ENCODE data around the gene ZSCAN26.
"Not testable (repeated sequence)": the region's sequence is repeated elsewhere in the genome, so short reads cannot be mapped to it uniquely, and the experiment has no call there.

The ZSCAN26 gene

GRCh38 chr6:28257042-28257441 lies 9.9 kb upstream of the ZSCAN26 start:
- no peak for ATAC-seq

- peak; percentile 43 to 53 for ATAC-seq
Observed at GRCh38 chr6:28258877-28259777, 7.8 kb upstream of the ZSCAN26 start, which contains the start of gene NKAPL. NKAPL (plus strand) TSS chr6:28259297; CDS start chr6:28259372, 75 bp downstream.

GRCh38 chr6:28263922-28264321 lies 3.0 kb upstream of the ZSCAN26 start:
- ATAC-seq, result no peak

- no peak for ATAC-seq
Observed at GRCh38 chr6:28264834-28265401, 2.0 kb upstream of the ZSCAN26 start.

GRCh38 chr6:28266563-28266961 lies 381 bp upstream of the ZSCAN26 start:
- ATAC-seq, result no peak

- ATAC-seq, result no peak
Observed at GRCh38 chr6:28267695-28268059, 734 bp downstream of the ZSCAN26 start.

GRCh38 chr6:28269492-28269891 lies 2.5 kb downstream of the ZSCAN26 start:
- ATAC-seq, result peak; percentile 67 to 69

GRCh38 chr6:28274888-28275287 lies 7.9 kb downstream of the ZSCAN26 start:
- ATAC-seq, result no peak

- no peak for ATAC-seq
Observed at GRCh38 chr6:28277746-28278145, 10.8 kb downstream of the ZSCAN26 start.

GRCh38 chr6:28280595-28281287 lies 13.8 kb downstream of the ZSCAN26 start:
- ATAC-seq, result no peak

- ATAC-seq, result peak; percentile 84 to 87
Observed at GRCh38 chr6:28281288-28282064, 14.5 kb downstream of the ZSCAN26 start, which contains the start of gene PGBD1. PGBD1 (plus strand) TSS chr6:28281572; CDS start chr6:28283814, 2,242 bp downstream.

- ATAC-seq, result no peak
Observed at GRCh38 chr6:28282926-28283325, 16.0 kb downstream of the ZSCAN26 start.

GRCh38 chr6:28291573-28291972 lies 24.6 kb downstream of the ZSCAN26 start:
- no peak for ATAC-seq

GRCh38 chr6:28295326-28295725 lies 28.4 kb downstream of the ZSCAN26 start:
- ATAC-seq, result no peak

GRCh38 chr6:28296520-28297060 lies 29.6 kb downstream of the ZSCAN26 start:
- ATAC-seq, result no peak

GRCh38 chr6:28303570-28303969 lies 36.6 kb downstream of the ZSCAN26 start:
- peak; percentile 91 to 93 for ATAC-seq

- not testable (repeated sequence) for ATAC-seq
Observed at GRCh38 chr6:28306363-28306762, 39.4 kb downstream of the ZSCAN26 start.

GRCh38 chr6:28311139-28311823 lies 44.3 kb downstream of the ZSCAN26 start:
- no peak for ATAC-seq

GRCh38 chr6:28312939-28313338 lies 46.0 kb downstream of the ZSCAN26 start:
- ATAC-seq, result no peak

GRCh38 chr6:28315628-28316027 lies 48.7 kb downstream of the ZSCAN26 start:
- ATAC-seq, result no peak

GRCh38 chr6:28317866-28318265 lies 50.9 kb downstream of the ZSCAN26 start:
- ATAC-seq, result not testable (repeated sequence)

- no peak for ATAC-seq
Observed at GRCh38 chr6:28322661-28323060, 55.7 kb downstream of the ZSCAN26 start.
